ENCODE results near the gene LARGE1.

DNA sequence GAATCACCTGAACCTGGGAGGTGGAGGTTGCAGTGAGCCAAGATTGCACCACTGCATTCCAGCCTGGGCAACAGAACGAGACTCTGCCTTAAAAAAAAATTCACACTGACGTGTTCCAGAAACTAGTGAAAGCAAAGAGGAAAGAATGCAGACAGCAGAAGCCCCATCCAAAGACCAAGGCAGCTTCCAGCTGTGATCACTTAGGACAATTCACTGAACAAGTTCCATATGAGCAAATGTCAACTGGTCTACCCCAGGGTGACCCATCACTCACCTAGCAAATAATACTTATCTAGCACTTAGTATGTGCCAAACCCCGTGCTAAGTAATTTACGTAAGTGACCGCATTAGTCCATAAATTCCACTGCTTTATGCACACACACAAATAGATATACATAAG, 138.9 kb downstream of the LARGE1 start:
- TF ChIP-seq ZC3H11A (IDR thresholded peaks at IDR 0.05; ENCODE audit: low read depth, low read length) = no peak
- TF ChIP-seq, protein P1, sequence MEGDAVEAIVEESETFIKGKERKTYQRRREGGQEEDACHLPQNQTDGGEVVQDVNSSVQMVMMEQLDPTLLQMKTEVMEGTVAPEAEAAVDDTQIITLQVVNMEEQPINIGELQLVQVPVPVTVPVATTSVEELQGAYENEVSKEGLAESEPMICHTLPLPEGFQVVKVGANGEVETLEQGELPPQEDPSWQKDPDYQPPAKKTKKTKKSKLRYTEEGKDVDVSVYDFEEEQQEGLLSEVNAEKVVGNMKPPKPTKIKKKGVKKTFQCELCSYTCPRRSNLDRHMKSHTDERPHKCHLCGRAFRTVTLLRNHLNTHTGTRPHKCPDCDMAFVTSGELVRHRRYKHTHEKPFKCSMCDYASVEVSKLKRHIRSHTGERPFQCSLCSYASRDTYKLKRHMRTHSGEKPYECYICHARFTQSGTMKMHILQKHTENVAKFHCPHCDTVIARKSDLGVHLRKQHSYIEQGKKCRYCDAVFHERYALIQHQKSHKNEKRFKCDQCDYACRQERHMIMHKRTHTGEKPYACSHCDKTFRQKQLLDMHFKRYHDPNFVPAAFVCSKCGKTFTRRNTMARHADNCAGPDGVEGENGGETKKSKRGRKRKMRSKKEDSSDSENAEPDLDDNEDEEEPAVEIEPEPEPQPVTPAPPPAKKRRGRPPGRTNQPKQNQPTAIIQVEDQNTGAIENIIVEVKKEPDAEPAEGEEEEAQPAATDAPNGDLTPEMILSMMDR (IDR thresholded peaks at IDR 0.05 in 2 of 3, conservative IDR thresholded peaks at IDR 0.05 in 1 of 3; ENCODE audit: insufficient read depth in 2 of 3, low read depth in 1 of 3, low read length in 3 of 3) = no peak
- TF ChIP-seq ZBTB7A (IDR thresholded peaks at IDR 0.05; ENCODE audit: borderline replicate concordance, control insufficient read depth, low read depth, low read length) = no peak
- TF ChIP-seq ZNF217 (CRISPR knock-in tag; IDR thresholded peaks at IDR 0.05) = no peak
- no peak for TF ChIP-seq ZNF174 (CRISPR knock-in tag; IDR thresholded peaks at IDR 0.05)
- TF ChIP-seq POLR2AphosphoS5 (IDR thresholded peaks at IDR 0.05; ENCODE audit: control insufficient read depth, insufficient read depth, low read depth, low read length) = no peak

Data from K562 (cell line).